AG08395 (cell line): ENCODE data around the gene EFCAB8.
"Not testable (repeated sequence)": the region's sequence is repeated elsewhere in the genome, so short reads cannot be mapped to it uniquely, and the experiment has no call there.

Experiments used
- DNase-seq: peaks from one replicate; pipeline ENCODE4 v3.0.0; 2012; ENCODE audit warnings: mixed read lengths, low spot score

Gene EFCAB8

GRCh38 chr20:32886652-32887051 lies 27.9 kb downstream of the EFCAB8 start:
- DNase-seq, result no peak

DNA sequence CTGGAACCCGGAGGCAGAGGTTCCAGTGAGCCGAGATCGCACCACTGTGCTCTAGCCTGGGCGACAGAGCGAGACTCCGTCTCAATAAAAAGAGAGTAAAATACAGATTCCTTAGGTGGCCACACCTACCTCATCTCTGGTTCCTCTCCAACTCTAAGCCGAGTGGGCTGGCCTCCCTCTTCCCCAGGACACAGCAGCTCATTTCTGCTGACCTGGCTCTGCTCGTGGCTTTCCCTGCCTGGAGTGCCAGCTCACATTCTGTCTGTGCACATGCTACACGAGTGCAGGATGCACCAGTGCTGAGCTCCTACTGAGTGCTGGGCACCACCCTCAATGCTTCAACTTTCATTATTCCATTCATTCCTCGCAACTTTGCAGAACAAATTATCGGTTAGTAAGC lies 28.8 kb downstream of the EFCAB8 start:
- no peak for DNase-seq

GRCh38 chr20:32888636-32889035 lies 29.9 kb downstream of the EFCAB8 start:
- DNase-seq, result no peak

DNA sequence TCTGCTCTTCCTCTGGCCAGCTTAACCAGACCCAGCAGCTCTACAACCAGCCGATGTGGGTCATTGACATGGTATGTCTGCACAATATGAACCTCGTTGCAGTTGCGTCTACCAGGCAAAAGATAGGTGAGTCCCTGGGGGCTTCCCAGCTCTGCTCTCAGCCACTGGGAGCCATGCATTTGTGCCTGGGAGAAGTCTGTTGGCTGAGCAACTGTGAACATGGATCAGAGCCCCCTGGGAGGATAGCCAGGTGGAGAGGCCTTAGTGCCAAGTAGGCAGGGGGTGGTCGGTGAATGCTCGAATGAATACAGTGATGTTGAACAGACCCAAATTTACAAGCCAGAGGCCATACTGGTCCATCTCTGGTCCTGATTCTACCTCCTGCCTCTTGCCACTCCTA lies 30.6 kb downstream of the EFCAB8 start:
- DNase-seq, result no peak

- DNase-seq, result no peak
Observed at GRCh38 chr20:32891491-32891890, 32.8 kb downstream of the EFCAB8 start.

DNA sequence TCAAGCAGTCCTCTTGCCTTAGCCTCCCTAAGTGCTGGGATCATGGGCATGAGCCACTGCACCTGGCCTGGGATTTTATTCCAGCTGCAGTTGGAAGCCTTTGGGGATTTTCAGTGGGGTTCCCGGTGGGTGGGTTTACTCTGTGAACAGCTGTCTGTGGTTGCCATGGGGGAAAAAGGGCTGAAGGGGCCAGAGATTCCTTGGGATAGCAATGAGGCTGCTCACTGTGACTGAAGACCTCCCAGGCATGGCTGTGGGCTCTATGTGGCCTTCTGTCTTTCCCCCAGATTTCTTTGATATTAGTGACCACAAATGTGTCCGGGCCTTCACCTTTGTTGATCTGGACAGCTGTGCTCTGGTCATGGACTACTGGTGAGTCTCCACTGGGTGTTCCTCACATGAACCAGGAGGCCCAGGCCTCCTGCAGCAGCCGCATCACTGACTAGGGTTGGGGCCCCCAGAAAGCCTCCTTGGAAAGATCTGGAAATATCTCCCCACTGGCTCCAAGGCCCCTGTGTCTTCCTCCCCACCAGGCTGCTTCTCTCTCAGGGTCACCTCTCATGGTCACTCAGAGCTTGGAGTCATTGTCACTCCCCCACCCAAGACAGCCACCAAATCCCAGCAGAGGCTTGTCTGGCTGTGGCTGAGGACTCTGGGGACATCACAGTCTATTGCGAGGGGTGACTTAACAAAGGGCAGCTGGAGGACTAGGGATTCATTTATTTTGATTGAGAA lies 33.4 kb downstream of the EFCAB8 start:
- DNase-seq, result no peak

DNA sequence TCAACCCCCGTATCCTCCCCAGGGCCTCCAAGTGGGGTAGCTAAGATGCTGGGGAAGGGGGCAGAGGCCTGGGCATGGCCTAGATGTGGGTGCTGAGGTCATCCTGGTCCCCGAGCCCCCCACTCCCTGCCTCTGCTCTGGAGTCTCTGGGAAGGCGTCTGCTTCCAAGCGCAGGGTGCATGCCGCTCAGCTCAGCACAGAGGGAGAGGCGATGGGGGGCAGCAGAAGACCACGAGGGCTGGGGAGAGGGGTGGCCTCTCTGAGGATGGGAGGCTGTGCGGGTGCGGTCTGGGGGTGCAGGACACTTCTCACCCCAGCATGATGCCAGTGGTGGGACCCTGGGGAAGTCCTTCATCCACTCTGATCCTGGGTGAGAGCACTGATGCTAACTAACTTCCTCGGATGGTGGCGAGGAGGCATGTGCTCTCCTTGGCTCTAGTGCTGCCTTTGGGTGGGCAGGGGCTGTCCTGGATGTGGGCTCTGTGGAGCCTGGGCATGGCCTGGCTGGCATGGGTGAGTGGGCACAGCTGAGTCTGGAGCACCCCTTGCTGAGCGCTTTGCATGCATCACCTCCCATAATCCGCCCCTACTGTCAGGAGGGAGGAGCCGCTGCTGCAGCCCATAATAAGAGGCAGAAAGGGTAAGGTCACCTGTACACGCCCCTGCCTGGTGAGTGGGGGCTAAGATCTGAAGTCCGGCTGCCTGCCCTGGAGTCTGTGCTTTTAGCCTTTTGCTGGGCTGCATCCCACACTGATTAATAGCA lies 34.7 kb downstream of the EFCAB8 start:
- no peak for DNase-seq

GRCh38 chr20:32894026-32894483 lies 35.3 kb downstream of the EFCAB8 start:
- no peak for DNase-seq

DNA sequence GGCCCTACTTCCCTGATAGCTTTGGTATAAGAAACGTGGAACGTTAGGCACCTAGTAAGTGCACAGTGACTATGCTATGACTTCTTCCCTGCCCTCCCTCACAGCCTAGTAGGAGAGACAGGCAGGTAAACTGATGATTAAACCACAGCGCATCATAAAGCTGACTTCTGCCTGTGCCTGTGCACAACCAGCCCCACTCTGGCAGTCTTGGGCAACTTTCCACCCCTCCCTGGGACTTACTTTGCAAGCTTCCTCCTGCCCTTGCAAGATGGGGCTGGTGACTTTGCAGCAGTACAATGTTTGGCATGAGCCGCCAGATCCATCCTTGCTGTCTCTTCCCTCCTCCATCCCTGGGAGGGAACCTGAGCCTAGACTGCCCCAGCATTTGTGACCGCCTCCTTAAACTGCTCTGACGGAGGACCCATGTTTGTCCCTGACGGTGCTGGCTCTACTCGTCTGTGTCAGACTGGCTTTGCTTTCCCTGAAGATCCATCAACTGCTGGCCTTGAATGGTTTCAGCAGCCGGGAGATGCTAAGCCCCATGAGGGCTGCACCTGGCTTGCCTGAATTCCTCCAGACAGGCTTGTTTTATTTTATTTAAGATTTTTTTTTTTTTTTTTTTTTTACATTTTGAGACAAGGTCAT lies 36.1 kb downstream of the EFCAB8 start:
- DNase-seq, result no peak

- DNase-seq, result no peak
Observed at GRCh38 chr20:32896521-32897280, 38.0 kb downstream of the EFCAB8 start.

DNA sequence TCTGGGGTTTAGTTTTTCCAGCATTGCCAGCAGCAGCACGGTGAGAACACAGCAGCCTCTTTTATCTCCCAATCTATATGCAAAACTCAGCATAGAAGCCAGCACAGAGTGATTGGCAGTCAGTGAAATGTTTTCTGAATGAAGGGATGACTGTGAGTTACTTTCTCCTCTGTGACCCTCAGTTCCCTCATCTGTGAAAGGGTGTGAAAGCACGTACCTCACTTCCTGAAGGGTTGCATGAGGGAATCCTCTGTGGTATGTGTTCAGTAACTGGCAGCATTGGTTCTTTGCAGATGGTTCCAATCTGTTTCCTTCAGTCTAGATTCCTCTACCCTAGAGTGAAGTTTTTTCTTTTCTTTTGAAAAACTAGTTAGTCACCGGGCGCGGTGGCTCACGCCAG lies 40.0 kb downstream of the EFCAB8 start:
- peak; percentile 91 for DNase-seq

DNA sequence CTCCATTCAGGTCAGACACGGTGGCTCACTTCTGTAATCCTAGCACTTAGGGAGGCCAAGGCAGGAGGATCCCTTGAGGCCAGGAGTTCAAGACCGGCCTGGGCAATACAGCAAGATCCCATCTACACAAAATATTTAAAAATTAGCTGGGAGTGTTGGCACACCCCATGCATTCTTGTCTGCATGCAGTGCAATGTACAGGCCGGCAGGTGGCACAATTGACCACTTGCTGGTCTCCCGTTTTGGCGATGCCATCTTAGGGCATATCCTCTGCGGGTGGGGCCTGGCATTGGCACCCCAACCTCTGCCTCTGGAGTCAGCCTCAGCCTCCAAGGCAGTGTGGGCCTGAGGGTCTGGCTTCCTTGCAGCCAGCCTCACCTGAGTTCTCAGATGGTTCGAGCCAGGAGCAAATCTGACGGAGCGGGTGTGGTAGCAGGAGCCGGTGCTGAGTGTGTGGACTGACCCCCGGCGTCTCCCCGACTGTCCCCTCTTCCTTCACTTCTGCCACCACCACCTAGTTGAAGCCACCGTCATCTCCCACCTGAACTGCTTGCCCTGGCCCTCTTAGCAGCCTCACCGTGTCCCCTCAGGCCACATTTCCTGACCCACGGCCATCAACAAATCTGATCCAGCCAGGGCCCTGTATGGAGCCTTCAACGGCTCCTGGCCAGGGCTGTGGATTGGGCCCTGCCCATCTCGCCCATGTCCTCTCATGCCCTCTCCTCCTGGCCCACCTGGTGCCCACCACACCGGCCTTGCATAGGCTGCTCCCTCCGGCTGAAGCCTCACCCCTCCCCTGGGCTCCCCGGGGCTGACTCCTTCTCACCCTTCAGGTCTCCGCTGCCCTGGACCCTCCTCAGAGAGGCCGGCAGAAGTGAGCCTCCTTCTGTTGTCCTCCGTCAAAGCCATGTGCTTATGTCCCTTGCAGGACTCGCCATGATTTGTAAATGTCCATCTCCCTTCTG lies 44.0 kb downstream of the EFCAB8 start:
- peak; percentile 79 for DNase-seq

GRCh38 chr20:32903666-32904175 lies 45.0 kb downstream of the EFCAB8 start:
- no peak for DNase-seq

DNA sequence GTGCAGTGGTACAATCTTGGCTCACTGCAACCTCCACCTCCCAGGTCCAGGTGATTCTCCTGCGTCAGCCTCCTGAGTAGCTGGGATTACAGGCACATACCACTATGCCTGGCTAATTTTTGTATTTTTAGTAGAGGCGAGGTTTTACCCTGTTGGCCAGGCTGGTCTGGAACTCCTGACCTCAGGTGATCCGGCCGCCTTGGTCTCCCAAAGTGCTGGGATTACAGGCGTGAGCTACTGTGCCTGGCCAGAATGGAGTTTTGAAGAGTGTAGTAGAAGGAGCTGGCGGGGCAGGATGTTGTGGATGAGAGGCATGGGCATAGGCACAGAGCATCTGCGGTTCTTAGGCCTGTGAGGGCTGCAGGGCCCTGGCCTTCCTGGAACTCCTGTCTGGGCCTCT lies 46.0 kb downstream of the EFCAB8 start:
- not testable (repeated sequence) for DNase-seq

DNA sequence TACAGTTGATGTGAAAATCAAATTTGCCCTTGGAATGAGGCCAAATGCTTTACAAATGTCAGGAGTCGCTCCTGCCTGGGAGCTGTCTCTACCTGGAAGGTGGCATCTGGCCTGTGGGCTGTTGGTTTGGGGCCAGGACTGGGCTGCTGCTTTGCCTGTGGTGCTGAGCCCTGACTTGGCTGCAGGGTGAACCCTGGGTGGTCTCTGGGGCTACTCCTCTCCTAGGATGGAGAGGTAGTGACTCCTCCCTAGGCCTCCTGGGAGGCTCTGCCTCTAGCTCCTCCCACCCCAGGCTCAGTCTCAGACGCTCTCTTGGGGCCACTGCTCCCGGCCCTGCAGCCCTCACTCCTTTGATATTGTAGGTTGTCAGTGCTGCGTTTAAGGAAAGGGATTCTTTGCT lies 47.5 kb downstream of the EFCAB8 start:
- no peak for DNase-seq

GRCh38 chr20:32906871-32907495 lies 48.3 kb downstream of the EFCAB8 start:
- no peak for DNase-seq

DNA sequence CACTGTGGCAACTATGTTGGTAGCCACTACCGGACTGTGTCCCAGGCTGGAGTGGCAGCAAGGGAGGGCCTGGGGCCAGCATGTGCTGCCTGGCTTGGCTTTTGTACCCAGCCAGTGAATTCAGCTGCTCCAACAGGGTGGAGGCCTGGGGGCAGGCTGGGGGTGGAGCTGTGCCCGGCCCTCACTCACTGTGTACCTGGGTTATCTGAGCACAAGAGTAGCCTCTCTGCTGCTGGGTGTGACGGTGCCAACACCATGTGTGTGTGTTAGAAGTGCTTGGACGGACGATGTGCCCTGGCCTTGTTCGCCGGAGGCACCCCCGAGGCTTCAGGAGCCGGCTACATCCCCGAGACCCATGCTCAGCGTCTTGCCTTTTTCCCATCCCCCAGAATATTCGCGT lies 49.2 kb downstream of the EFCAB8 start:
- DNase-seq, result no peak

DNA sequence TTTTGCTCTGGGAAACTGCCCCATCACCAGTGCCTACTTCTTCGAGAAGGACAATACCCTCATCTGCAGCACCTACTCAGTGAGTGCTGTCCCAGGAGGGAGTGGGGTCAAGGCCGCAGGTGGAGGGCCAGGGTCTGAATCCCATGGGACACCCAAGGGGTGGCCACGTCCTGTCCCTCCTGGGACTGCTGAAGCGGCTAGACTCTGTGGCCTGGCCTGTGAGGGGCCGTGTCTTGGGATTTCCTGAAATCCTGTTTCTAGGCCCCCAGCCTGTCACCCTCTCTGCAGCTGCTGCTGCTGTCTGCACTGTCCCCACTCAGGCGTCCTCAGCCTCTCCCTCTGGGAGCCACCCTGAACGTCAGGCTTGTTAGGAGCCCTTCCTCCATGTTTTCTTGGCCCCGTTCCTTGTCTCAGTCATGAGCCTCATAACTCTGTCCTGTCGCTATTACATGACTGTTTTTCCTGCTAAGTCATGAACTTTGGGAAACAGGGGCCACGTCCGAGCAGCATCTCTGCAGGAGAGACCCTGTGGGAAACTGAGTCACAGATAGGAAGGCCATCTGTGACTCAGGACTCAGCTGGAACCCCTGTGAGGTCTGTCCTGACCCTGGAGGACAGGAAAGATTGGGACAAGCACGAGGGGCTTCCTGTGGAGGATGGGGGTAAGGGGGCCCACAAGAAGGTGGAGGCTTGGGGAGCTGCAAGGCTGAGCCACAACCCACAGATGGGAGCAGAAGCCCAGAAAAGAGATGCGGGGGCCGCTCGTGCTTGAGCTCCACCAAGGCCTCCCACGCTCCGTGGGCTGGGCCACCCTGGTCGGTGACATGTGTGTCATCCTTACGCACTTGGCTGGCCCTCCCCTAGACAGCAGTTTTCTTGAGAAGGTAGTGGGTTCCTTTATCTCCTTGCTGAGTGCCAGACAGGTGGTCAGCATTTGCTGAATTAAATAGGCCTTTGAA lies 49.9 kb downstream of the EFCAB8 start:
- DNase-seq, result no peak

DNA sequence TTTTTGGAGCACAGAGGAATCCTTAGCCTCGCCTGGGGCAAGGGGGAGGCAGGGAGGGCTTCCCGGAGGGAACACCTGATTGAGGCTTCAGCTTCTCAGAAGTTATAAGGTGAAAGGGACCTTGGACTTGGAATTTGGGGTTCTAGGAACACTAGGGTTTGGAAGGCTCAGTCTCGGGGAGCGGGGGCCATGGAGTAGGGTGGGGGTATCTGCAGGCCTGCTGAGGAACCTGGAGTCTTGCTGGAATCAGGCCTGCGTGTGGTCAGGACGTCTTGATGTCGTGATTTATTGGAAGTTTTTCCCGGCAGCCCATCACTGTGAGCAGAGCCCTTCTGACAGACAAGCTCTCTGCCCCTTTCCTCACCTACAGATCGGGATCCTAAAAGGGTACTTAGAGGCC lies 50.7 kb downstream of the EFCAB8 start:
- DNase-seq, result no peak
